ENCODE measurements around the gene VPS39.

DNA sequence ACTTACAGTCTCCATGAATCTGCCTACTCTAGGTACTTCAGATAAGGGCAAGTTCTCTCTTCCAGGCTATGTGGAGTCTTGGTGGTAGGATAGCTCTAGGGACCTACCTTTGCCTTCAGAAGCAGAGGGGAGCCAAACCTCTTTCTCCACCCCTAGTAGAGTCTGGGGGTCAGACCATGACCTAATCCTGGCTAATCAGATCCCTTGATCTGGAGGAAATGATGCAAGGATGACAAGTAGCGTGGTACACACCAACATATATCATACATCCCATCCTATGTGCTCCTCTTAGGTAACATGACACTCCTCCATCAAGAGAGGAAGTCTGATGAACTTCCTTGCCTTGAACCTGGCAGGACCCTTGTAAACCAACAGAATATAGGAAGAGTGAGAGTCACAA lies 36.3 kb downstream of the VPS39 start:
- TF ChIP-seq, protein P1, sequence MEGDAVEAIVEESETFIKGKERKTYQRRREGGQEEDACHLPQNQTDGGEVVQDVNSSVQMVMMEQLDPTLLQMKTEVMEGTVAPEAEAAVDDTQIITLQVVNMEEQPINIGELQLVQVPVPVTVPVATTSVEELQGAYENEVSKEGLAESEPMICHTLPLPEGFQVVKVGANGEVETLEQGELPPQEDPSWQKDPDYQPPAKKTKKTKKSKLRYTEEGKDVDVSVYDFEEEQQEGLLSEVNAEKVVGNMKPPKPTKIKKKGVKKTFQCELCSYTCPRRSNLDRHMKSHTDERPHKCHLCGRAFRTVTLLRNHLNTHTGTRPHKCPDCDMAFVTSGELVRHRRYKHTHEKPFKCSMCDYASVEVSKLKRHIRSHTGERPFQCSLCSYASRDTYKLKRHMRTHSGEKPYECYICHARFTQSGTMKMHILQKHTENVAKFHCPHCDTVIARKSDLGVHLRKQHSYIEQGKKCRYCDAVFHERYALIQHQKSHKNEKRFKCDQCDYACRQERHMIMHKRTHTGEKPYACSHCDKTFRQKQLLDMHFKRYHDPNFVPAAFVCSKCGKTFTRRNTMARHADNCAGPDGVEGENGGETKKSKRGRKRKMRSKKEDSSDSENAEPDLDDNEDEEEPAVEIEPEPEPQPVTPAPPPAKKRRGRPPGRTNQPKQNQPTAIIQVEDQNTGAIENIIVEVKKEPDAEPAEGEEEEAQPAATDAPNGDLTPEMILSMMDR (IDR thresholded peaks at IDR 0.05) = no peak
- TF ChIP-seq EZH2phosphoT487 (IDR thresholded peaks at IDR 0.05) (no peak), EZH2 (IDR thresholded peaks at IDR 0.05) (no peak)
